Uterus (tissue), 2 donors: ENCODE measurements around the gene CRYBA2.

Source experiments
- POLR2A ChIP-seq, 2 donors: fragments of 450-650 bp; IDR thresholded peaks; one replicate each; pipeline ENCODE4 v1.6.1; 2016; ENCODE audit warnings: antibody characterized with exemption in 2 of 2, mild to moderate bottlenecking in 1 of 2, moderate library complexity in 1 of 2
- TF ChIP-seq, protein P1 (sequence below), 4 experiments: fragments of 200-600 bp in 2 of 4; fragments of 450-650 bp in 2 of 4; sonication (generic) in 2 of 4; IDR thresholded peaks; one replicate each; pipeline ENCODE4 v1.5.1; 2016 to 2019; ENCODE audit warnings: antibody characterized with exemption in 4 of 4, mild to moderate bottlenecking in 2 of 4, moderate library complexity in 1 of 4

DNA sequence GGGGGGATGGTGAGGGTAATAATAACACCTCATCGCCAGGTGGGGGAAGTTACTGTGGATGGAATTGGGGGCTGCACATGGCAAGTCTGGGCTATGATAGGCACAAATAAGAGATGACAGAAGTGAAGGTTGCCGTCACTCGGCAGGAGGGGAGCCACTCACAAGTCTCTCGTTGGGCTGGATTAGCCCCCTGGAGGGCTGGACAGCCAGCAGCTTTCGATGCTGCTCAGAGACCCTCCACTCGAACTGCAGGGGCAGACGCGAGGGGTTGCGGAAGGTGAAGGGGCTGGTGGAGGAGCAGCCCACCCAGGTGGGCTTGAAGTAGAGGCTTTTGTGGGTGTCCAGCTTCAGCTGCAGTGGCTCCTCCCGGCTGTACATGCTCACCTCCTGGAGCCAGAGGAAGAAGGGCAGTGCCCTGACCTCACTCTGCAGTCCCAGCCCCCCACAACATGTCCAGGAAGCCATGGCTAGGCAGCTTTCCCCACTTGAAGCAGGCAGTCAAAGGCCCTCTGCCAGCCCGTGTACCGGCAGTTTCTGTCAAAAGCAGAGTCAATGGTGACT lies 29.9 kb upstream of the CRYBA2 start:
- TF ChIP-seq, protein P1, sequence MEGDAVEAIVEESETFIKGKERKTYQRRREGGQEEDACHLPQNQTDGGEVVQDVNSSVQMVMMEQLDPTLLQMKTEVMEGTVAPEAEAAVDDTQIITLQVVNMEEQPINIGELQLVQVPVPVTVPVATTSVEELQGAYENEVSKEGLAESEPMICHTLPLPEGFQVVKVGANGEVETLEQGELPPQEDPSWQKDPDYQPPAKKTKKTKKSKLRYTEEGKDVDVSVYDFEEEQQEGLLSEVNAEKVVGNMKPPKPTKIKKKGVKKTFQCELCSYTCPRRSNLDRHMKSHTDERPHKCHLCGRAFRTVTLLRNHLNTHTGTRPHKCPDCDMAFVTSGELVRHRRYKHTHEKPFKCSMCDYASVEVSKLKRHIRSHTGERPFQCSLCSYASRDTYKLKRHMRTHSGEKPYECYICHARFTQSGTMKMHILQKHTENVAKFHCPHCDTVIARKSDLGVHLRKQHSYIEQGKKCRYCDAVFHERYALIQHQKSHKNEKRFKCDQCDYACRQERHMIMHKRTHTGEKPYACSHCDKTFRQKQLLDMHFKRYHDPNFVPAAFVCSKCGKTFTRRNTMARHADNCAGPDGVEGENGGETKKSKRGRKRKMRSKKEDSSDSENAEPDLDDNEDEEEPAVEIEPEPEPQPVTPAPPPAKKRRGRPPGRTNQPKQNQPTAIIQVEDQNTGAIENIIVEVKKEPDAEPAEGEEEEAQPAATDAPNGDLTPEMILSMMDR (IDR thresholded peaks at IDR 0.05), result no peak
- no peak for TF ChIP-seq POLR2A (IDR thresholded peaks at IDR 0.05)
